ENCODE results near the gene FAM118B.

The FAM118B gene

GRCh38 chr11:126288237-126288636 lies 76.7 kb downstream of the FAM118B start:
- no peak for TF ChIP-seq CTCF (IDR thresholded peaks at IDR 0.05; ENCODE audit: insufficient read depth, low read length)
- TF ChIP-seq, protein P1, sequence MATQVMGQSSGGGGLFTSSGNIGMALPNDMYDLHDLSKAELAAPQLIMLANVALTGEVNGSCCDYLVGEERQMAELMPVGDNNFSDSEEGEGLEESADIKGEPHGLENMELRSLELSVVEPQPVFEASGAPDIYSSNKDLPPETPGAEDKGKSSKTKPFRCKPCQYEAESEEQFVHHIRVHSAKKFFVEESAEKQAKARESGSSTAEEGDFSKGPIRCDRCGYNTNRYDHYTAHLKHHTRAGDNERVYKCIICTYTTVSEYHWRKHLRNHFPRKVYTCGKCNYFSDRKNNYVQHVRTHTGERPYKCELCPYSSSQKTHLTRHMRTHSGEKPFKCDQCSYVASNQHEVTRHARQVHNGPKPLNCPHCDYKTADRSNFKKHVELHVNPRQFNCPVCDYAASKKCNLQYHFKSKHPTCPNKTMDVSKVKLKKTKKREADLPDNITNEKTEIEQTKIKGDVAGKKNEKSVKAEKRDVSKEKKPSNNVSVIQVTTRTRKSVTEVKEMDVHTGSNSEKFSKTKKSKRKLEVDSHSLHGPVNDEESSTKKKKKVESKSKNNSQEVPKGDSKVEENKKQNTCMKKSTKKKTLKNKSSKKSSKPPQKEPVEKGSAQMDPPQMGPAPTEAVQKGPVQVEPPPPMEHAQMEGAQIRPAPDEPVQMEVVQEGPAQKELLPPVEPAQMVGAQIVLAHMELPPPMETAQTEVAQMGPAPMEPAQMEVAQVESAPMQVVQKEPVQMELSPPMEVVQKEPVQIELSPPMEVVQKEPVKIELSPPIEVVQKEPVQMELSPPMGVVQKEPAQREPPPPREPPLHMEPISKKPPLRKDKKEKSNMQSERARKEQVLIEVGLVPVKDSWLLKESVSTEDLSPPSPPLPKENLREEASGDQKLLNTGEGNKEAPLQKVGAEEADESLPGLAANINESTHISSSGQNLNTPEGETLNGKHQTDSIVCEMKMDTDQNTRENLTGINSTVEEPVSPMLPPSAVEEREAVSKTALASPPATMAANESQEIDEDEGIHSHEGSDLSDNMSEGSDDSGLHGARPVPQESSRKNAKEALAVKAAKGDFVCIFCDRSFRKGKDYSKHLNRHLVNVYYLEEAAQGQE (IDR thresholded peaks at IDR 0.05; ENCODE audit: insufficient replicate concordance, low read depth): no peak
- no peak for TF ChIP-seq SPI1 (IDR thresholded peaks at IDR 0.05; ENCODE audit: borderline replicate concordance, low read depth)
- TF ChIP-seq GABPA (IDR thresholded peaks at IDR 0.05; ENCODE audit: low read depth): no peak
- TF ChIP-seq POLR2AphosphoS5 (IDR thresholded peaks at IDR 0.05; ENCODE audit: low read depth): no peak
- H3K4me3 ChIP-seq (replicated peaks; ENCODE audit: insufficient read depth, low read length): no peak overlapping the region
- DNase-seq (ENCODE audit: low read depth in 1 of 2, low spot score in 1 of 2): no peak
- no peak overlapping the region for H3K27ac ChIP-seq (replicated peaks)
- no peaks in the 10 kb centered on the region for H3K27me3 ChIP-seq (ENCODE audit: insufficient read depth, poor library complexity, severe bottlenecking)

DNA sequence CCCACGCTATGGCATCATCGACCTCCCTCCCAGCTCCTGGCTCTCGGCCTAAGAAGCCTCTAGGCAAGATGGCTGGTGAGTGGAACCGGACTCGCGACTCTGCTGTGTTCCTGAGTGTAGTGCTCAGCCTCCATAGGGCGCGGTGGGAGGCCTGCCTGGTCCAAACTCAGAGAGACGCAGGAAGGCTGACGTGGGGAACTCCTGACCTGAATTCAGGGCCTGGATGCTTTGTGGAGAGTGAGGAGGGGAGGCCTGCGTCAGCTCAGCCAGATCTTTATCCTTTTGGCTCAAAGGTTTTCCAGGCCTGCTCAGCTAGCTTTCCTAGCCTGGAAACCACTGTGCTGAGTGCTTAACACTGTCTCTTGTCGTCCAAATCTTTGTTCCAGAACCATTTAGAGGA lies 79.3 kb downstream of the FAM118B start:
- no peak for DNase-seq (ENCODE audit: low read depth in 1 of 2, low spot score in 1 of 2)
- H3K27ac ChIP-seq (replicated peaks): no peak overlapping the region
- no peak overlapping the region for H3K4me3 ChIP-seq (replicated peaks; ENCODE audit: insufficient read depth, low read length)
- TF ChIP-seq SPI1 (IDR thresholded peaks at IDR 0.05; ENCODE audit: borderline replicate concordance, low read depth): no peak
- TF ChIP-seq, protein P1 (IDR thresholded peaks at IDR 0.05; ENCODE audit: insufficient replicate concordance, low read depth): no peak
- no peak for TF ChIP-seq GABPA (IDR thresholded peaks at IDR 0.05; ENCODE audit: low read depth)
- no peak for TF ChIP-seq CTCF (IDR thresholded peaks at IDR 0.05; ENCODE audit: insufficient read depth, low read length)
- no peak for TF ChIP-seq POLR2AphosphoS5 (IDR thresholded peaks at IDR 0.05; ENCODE audit: low read depth)
- H3K27me3 ChIP-seq (ENCODE audit: insufficient read depth, poor library complexity, severe bottlenecking): no peaks in the 10 kb centered on the region

DNA sequence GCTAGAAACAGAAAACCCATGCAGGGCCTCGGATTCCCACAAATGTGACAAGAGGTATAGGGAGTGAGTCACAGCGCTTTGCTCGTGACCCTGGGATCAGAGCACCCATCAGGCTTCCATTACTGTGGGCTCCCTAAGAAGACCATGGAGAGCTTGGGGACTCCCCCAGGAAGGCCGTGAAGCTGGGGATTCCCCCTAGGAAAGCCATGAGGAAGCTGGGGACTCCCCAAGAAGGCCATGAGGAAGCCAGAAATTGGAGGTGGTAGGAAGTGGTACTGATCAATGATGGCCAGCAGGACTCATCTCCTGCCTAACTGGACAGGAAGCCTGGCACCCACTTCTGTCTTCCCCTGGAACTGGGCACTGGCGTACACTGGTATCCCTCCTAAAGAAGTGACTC lies 82.1 kb downstream of the FAM118B start:
- no peak overlapping the region for H3K27ac ChIP-seq (replicated peaks)
- H3K27me3 ChIP-seq (ENCODE audit: insufficient read depth, poor library complexity, severe bottlenecking): no peaks in the 10 kb centered on the region
- TF ChIP-seq GABPA (IDR thresholded peaks at IDR 0.05; ENCODE audit: low read depth) (no peak), CTCF (IDR thresholded peaks at IDR 0.05; ENCODE audit: insufficient read depth, low read length) (no peak), POLR2AphosphoS5 (IDR thresholded peaks at IDR 0.05; ENCODE audit: low read depth) (no peak), SPI1 (IDR thresholded peaks at IDR 0.05; ENCODE audit: borderline replicate concordance, low read depth) (no peak)
- TF ChIP-seq, protein P1 (IDR thresholded peaks at IDR 0.05; ENCODE audit: insufficient replicate concordance, low read depth): no peak
- DNase-seq (ENCODE audit: low read depth in 1 of 2, low spot score in 1 of 2): no peak
- no peak overlapping the region for H3K4me3 ChIP-seq (replicated peaks; ENCODE audit: insufficient read depth, low read length)
